ENCODE results near the gene COG2. TPM values are rescaled to one million over a fixed set of nuclear protein-coding genes. Genes with fewer than 3 reads are reported as not detected.

Gene COG2
- total and polyA plus RNA-seq, 2 of the 13 experiments (the other 11 are each of a cell fraction or from before 2014, with no cell fraction given) = 16.8 to 36.3 TPM

DNA sequence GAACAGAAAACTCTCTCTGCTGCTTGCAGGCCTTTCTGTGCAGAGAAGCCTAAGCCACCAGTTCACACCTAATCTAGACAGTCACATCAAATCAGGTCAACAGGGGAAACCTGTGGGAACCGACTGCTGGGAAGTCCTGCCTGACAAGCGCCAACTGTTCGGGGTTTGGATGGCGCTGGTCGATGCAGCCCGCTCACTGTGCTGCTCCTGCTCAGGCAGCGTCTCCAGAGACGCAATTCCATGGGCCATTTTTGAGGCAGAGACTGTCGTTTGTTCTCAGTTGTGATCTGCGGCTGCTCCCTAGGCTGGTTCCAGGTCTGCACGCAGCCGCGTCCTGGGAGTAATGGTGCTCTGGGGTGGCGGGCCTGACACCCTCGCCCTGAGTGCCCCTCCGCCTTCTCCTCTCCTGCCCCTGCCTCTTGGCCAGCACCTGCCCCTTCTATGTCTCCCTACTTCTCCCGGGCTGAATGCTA, 70.2 kb downstream of the COG2 start (continued):
- TF ChIP-seq ZMAT3 (CRISPR knock-in tag; conservative IDR thresholded peaks at IDR 0.05) (0 out of 2 replicates have a peak, but pooled peaks have one; percentile 28), ZSCAN12 (CRISPR knock-in tag; IDR thresholded peaks at IDR 0.05) (no peak; the same call in 1 of the 2 replicates), SRSF1 (optimal IDR thresholded peaks at IDR 0.05; ENCODE audit: low read depth, low read length) (peak; percentile 33), ZNF776 (CRISPR knock-in tag; IDR thresholded peaks at IDR 0.05) (0 out of 2 replicates have a peak, but pooled peaks have one; percentile 5), KMT2A (CRISPR knock-in tag; IDR thresholded peaks at IDR 0.05) (peak; percentile 37; the same call in 1 of the 2 replicates), JUND (CRISPR knock-in tag; IDR thresholded peaks at IDR 0.05) (no peak), RBFOX2 (IDR thresholded peaks at IDR 0.05; ENCODE audit: low read depth, low read length) (peak; percentile 77), ZNF543 (CRISPR knock-in tag; IDR thresholded peaks at IDR 0.05) (0 out of 2 replicates have a peak, but pooled peaks have one; percentile 33), NCOA2 (CRISPR knock-in tag; IDR thresholded peaks at IDR 0.05) (no peak; the same call in 1 of the 2 replicates), ZNF788 (CRISPR knock-in tag; IDR thresholded peaks at IDR 0.05; ENCODE audit: borderline replicate concordance) (0 out of 2 replicates have a peak, but pooled peaks have one; percentile 39), ZNF891 (CRISPR knock-in tag; IDR thresholded peaks at IDR 0.05) (peak; percentile 72; the same call in 1 of the 2 replicates), ZNF749 (CRISPR knock-in tag; IDR thresholded peaks at IDR 0.05; ENCODE audit: borderline replicate concordance) (0 out of 2 replicates have a peak, but pooled peaks have one; percentile 24), ZNF451 (CRISPR knock-in tag; IDR thresholded peaks at IDR 0.05) (0 out of 2 replicates have a peak, but pooled peaks have one; percentile 50), SALL1 (CRISPR knock-in tag; IDR thresholded peaks at IDR 0.05) (peak; percentile 37; the same call in 1 of the 2 replicates), ZNF430 (CRISPR knock-in tag; IDR thresholded peaks at IDR 0.05) (0 out of 2 replicates have a peak, but pooled peaks have one; percentile 39)
- TF ChIP-seq, protein P1, sequence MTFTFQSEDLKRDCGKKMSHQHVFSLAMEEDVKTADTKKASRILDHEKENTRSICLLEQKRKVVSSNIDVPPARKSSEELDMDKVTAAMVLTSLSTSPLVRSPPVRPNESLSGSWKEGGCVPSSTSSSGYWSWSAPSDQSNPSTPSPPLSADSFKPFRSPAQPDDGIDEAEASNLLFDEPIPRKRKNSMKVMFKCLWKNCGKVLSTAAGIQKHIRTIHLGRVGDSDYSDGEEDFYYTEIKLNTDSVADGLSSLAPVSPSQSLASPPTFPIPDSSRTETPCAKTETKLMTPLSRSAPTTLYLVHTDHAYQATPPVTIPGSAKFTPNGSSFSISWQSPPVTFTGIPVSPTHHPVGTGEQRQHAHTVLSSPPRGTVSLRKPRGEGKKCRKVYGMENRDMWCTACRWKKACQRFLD (CRISPR knock-in tag; IDR thresholded peaks at IDR 0.05; ENCODE audit: borderline replicate concordance) = 0 out of 2 replicates have a peak, but pooled peaks have one; percentile 46
- TF ChIP-seq, protein P2, sequence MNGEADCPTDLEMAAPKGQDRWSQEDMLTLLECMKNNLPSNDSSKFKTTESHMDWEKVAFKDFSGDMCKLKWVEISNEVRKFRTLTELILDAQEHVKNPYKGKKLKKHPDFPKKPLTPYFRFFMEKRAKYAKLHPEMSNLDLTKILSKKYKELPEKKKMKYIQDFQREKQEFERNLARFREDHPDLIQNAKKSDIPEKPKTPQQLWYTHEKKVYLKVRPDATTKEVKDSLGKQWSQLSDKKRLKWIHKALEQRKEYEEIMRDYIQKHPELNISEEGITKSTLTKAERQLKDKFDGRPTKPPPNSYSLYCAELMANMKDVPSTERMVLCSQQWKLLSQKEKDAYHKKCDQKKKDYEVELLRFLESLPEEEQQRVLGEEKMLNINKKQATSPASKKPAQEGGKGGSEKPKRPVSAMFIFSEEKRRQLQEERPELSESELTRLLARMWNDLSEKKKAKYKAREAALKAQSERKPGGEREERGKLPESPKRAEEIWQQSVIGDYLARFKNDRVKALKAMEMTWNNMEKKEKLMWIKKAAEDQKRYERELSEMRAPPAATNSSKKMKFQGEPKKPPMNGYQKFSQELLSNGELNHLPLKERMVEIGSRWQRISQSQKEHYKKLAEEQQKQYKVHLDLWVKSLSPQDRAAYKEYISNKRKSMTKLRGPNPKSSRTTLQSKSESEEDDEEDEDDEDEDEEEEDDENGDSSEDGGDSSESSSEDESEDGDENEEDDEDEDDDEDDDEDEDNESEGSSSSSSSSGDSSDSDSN (CRISPR knock-in tag; IDR thresholded peaks at IDR 0.05) = peak; percentile 46
- TF ChIP-seq, protein P3, sequence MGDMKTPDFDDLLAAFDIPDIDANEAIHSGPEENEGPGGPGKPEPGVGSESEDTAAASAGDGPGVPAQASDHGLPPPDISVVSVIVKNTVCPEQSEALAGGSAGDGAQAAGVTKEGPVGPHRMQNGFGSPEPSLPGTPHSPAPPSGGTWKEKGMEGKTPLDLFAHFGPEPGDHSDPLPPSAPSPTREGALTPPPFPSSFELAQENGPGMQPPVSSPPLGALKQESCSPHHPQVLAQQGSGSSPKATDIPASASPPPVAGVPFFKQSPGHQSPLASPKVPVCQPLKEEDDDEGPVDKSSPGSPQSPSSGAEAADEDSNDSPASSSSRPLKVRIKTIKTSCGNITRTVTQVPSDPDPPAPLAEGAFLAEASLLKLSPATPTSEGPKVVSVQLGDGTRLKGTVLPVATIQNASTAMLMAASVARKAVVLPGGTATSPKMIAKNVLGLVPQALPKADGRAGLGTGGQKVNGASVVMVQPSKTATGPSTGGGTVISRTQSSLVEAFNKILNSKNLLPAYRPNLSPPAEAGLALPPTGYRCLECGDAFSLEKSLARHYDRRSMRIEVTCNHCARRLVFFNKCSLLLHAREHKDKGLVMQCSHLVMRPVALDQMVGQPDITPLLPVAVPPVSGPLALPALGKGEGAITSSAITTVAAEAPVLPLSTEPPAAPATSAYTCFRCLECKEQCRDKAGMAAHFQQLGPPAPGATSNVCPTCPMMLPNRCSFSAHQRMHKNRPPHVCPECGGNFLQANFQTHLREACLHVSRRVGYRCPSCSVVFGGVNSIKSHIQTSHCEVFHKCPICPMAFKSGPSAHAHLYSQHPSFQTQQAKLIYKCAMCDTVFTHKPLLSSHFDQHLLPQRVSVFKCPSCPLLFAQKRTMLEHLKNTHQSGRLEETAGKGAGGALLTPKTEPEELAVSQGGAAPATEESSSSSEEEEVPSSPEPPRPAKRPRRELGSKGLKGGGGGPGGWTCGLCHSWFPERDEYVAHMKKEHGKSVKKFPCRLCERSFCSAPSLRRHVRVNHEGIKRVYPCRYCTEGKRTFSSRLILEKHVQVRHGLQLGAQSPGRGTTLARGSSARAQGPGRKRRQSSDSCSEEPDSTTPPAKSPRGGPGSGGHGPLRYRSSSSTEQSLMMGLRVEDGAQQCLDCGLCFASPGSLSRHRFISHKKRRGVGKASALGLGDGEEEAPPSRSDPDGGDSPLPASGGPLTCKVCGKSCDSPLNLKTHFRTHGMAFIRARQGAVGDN (CRISPR knock-in tag; IDR thresholded peaks at IDR 0.05) = peak; percentile 82
- TF ChIP-seq, protein P4, sequence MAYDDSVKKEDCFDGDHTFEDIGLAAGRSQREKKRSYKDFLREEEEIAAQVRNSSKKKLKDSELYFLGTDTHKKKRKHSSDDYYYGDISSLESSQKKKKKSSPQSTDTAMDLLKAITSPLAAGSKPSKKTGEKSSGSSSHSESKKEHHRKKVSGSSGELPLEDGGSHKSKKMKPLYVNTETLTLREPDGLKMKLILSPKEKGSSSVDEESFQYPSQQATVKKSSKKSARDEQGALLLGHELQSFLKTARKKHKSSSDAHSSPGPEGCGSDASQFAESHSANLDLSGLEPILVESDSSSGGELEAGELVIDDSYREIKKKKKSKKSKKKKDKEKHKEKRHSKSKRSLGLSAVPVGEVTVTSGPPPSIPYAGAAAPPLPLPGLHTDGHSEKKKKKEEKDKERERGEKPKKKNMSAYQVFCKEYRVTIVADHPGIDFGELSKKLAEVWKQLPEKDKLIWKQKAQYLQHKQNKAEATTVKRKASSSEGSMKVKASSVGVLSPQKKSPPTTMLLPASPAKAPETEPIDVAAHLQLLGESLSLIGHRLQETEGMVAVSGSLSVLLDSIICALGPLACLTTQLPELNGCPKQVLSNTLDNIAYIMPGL (CRISPR knock-in tag; IDR thresholded peaks at IDR 0.05; ENCODE audit: borderline replicate concordance in 1 of 2, low read depth in 1 of 2) = peak in 1 of 2 experiments; percentile 31; a peak in 1 of 4 replicates
